IPS-15b (cell line): ENCODE data around the gene RAB6D.
"Not testable (repeated sequence)": the region's sequence is repeated elsewhere in the genome, so short reads cannot be mapped to it uniquely, and the experiment has no call there.

ENCODE experiments used
- H3K27me3 ChIP-seq: one replicate; pipeline ENCODE4 v1.6.1; 2013; ENCODE audit warnings: low read length; ENCODE audit not compliant: control insufficient read depth, insufficient read depth
- H3K36me3 ChIP-seq: one replicate; pipeline ENCODE4 v1.6.1; 2013; ENCODE audit warnings: low read length; ENCODE audit not compliant: control insufficient read depth, insufficient read depth
- H3K4me1 ChIP-seq: one replicate; pipeline ENCODE4 v1.6.1; 2013; ENCODE audit warnings: mild to moderate bottlenecking, low read length; ENCODE audit not compliant: control insufficient read depth, insufficient read depth
- H3K4me3 ChIP-seq: one replicate; pipeline ENCODE4 v1.5.1; 2013; ENCODE audit warnings: low read depth, low read length
- H3K9ac ChIP-seq: one replicate; pipeline ENCODE4 v1.6.1; 2013; ENCODE audit warnings: low read depth, mild to moderate bottlenecking, low read length
- H3K9me3 ChIP-seq: one replicate; pipeline ENCODE4 v1.6.1; 2013; ENCODE audit warnings: mild to moderate bottlenecking, low read length; ENCODE audit not compliant: control insufficient read depth, insufficient read depth

RAB6D gene

GRCh38 chr2:131394147-131394931, 30.4 kb upstream of the RAB6D start:
- Histone ChIP-seq H3K4me3 (peak overlapping the region; percentile 62), H3K9me3 (no peaks in the 10 kb centered on the region)

DNA sequence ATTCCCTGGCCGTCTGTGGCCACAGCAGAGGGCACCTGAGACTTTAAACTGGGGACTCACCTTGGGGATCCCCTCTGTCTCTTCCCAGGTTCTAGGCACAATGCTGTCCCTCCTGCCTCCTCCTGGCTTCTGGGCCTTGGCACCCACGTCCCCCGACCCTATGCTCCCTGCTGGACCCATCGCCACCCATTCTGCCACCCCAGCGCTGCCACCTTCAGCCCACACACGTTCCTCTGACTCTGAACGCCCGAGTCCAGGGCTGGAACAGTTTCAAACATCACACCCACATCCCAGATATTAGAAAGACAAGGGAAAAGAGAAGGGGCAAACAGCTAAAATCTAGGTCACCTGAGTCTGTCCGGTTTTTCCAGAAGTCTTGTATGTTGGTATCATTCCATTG, 28.0 kb upstream of the RAB6D start:
- H3K4me3 ChIP-seq, H3K9me3 ChIP-seq, H3K9ac ChIP-seq, H3K27me3 ChIP-seq, H3K36me3 ChIP-seq, H3K4me1 ChIP-seq: not testable (repeated sequence)

More at GRCh38 chr2:131394147-131394931, 30.4 kb upstream of the RAB6D start:
- Histone ChIP-seq H3K27me3 (no peaks in the 10 kb centered on the region), H3K9ac (no peak overlapping the region), H3K4me1 (no peaks in the 10 kb centered on the region), H3K36me3 (no peaks in the 10 kb centered on the region)

- H3K36me3 ChIP-seq, H3K4me3 ChIP-seq, H3K27me3 ChIP-seq, H3K9me3 ChIP-seq, H3K9ac ChIP-seq, H3K4me1 ChIP-seq: not testable (repeated sequence)
Measured at GRCh38 chr2:131391471-131391870, 27.5 kb upstream of the RAB6D start.

DNA sequence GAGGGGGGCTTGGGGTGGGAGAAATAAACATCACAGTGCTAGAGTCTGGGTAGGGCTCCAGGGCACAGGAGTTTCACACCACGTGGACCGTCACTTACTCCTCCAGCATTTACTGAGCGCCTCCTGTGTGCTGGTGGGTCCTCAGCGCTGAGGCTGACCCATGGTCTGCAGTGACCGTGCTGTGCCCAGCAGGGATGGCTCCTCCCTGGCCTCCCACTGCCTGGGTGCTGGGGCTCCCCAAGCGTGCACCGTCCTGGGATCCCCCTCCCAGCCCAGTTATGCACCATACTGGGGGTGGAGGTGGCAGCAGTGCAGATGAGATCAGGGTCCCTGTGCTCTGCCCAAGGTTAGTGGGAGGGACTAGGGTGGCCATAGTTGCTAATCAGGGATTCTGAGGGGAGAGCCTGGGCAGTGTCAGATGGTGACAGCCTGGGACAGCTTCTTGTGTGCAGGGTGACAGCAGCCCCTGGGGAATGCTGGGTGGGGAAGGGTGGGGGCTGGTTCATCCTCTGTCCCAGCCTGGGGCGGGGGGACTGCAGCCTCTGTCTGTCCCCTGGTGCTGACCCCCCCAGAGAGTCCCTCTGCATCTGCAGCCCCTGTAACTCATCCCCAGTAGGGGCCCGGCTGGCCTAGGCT, 26.6 kb upstream of the RAB6D start:
- not testable (repeated sequence) for H3K9me3 ChIP-seq, H3K27me3 ChIP-seq, H3K36me3 ChIP-seq, H3K4me3 ChIP-seq, H3K9ac ChIP-seq, H3K4me1 ChIP-seq

- H3K36me3 ChIP-seq = no peaks in the 10 kb centered on the region
- no peaks in the 10 kb centered on the region for H3K9me3 ChIP-seq
- no peak overlapping the region for H3K9ac ChIP-seq
- H3K4me1 ChIP-seq = no peaks in the 10 kb centered on the region
- no peaks in the 10 kb centered on the region for H3K27me3 ChIP-seq
- no peak overlapping the region for H3K4me3 ChIP-seq
Measured at GRCh38 chr2:131389657-131390056, 25.7 kb upstream of the RAB6D start.

- not testable (repeated sequence) for H3K4me1 ChIP-seq, H3K27me3 ChIP-seq, H3K4me3 ChIP-seq, H3K9ac ChIP-seq, H3K36me3 ChIP-seq, H3K9me3 ChIP-seq
Measured at GRCh38 chr2:131388834-131389233, 24.9 kb upstream of the RAB6D start.

DNA sequence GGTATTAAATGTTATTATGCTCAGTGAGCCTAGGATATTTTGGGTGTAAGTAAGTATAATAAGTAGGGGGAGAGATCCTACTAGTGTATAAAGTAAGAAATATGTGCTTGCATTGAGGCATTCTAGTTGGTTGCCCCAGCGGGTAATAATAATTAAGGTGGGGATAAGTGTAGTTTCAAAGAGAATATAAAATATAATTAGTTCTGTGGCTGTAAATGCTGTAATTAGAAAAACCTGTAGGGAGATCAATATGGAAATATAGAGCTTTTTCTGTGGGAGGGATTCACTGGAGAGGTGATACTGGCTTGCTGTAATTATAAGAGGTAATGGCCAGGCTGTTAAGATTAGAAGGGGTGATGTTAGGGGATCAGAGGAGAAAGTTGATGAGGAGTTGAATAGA, 9.1 kb upstream of the RAB6D start:
- H3K9ac ChIP-seq, H3K27me3 ChIP-seq, H3K9me3 ChIP-seq, H3K36me3 ChIP-seq, H3K4me1 ChIP-seq, H3K4me3 ChIP-seq: not testable (repeated sequence)

DNA sequence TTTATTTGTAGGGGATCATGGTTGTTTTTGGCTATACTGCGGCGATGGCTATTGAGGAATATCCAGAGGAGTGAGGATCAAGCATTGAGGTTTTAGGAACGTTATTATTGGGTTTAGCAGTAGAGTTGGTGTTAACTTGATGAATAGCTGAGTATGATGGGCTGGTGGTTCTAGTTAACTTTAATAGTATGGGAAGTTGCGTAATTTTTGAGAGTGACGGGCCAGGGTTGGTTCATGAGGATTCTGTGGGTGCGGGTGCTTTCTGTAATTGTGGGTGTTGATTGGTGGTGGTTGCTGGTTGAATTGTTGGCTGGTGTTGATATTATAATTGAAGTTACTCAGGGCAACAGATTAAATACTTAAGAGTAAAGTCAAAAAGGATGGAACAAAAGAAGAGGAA, 6.0 kb upstream of the RAB6D start:
- no peak overlapping the region for H3K4me3 ChIP-seq
- no peaks in the 10 kb centered on the region for H3K4me1 ChIP-seq
- H3K27me3 ChIP-seq = peaks cover 1% of the 10 kb centered on the region
- no peaks in the 10 kb centered on the region for H3K9me3 ChIP-seq
- no peak overlapping the region for H3K9ac ChIP-seq
- H3K36me3 ChIP-seq = no peaks in the 10 kb centered on the region

GRCh38 chr2:131368493-131369066, 4.6 kb upstream of the RAB6D start:
- H3K4me1 ChIP-seq, H3K36me3 ChIP-seq, H3K4me3 ChIP-seq, H3K9me3 ChIP-seq, H3K9ac ChIP-seq: not testable (repeated sequence)
- H3K27me3 ChIP-seq = peaks cover 10% of the 10 kb centered on the region

GRCh38 chr2:131367352-131367751, 3.4 kb upstream of the RAB6D start:
- no peak overlapping the region for H3K9ac ChIP-seq

GRCh38 chr2:131366643-131367042, 2.7 kb upstream of the RAB6D start:
- Histone ChIP-seq H3K4me3 (no peak overlapping the region), H3K36me3 (no peaks in the 10 kb centered on the region), H3K27me3 (peaks cover 19% of the 10 kb centered on the region), H3K4me1 (no peaks in the 10 kb centered on the region), H3K9ac (no peak overlapping the region), H3K9me3 (no peaks in the 10 kb centered on the region)

More at GRCh38 chr2:131367352-131367751, 3.4 kb upstream of the RAB6D start:
- H3K9me3 ChIP-seq = no peaks in the 10 kb centered on the region
- no peaks in the 10 kb centered on the region for H3K4me1 ChIP-seq
- H3K27me3 ChIP-seq = peaks cover 16% of the 10 kb centered on the region
- no peak overlapping the region for H3K4me3 ChIP-seq
- H3K36me3 ChIP-seq = no peaks in the 10 kb centered on the region

DNA sequence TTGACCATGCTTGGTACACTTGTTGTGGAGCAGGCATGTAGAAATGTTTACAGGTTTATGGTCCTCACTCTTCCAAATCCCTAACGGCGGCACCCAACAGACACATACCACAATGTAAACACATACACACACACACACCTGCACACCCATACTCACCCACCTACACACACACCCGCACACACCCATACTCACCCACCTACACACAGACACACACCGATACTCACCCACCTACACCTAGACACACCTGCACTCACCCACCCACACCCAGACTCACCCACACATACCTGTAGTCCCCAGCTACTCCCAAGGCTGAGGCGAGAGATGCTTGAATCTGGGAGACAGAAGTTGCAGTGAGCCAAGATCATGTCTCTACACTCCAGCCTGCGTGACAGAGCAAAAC, 1.5 kb upstream of the RAB6D start:
- Histone ChIP-seq H3K4me3 (no peak overlapping the region), H3K36me3 (no peaks in the 10 kb centered on the region), H3K9me3 (no peaks in the 10 kb centered on the region), H3K9ac (no peak overlapping the region), H3K4me1 (no peaks in the 10 kb centered on the region), H3K27me3 (peaks cover 19% of the 10 kb centered on the region)
